Activated CD8-positive, alpha-beta T cell treated with anti-CD3 and anti-CD28 coated beads for 36 hours (primary cell): Measurements from ENCODE around the gene POU4F3. TPM values are rescaled to one million over a fixed set of nuclear protein-coding genes. Genes with fewer than 3 reads are reported as not detected.

Experiments
- ATAC-seq: fragments of 200-7000 bp; cut with Tn5 transposase; one replicate; pipeline ENCODE4 v1.10.0; 2021; ENCODE audit warnings: mild to moderate bottlenecking, moderate library complexity
- CTCF ChIA-PET: fragments of 350-600 bp; sonication (Branson Sonifier 250); formaldehyde crosslinking; loops from one replicate; lab custom pipeline; 2021; ENCODE audit warnings: antibody characterized with exemption; lab: Charles Lee
- POLR2A ChIA-PET: fragments of 350-600 bp; sonication (Branson Sonifier 250); formaldehyde crosslinking; loops from one replicate; lab custom pipeline; 2021; ENCODE audit warnings: antibody characterized with exemption; lab: Charles Lee
- DNase-seq: peaks from one replicate; pipeline ENCODE4 v3.0.0-alpha.2; 2020
- H3K27ac Mint-ChIP-seq: one replicate; pipeline ENCODE4 v1.8.0; 2021; ENCODE audit warnings: mild to moderate bottlenecking, mixed read lengths
- H3K27me3 Mint-ChIP-seq: one replicate; pipeline ENCODE4 v1.8.0; 2021; ENCODE audit warnings: mixed read lengths
- H3K36me3 Mint-ChIP-seq: one replicate; pipeline ENCODE4 v1.8.0; 2021; ENCODE audit warnings: low read depth, mixed read lengths
- H3K4me1 Mint-ChIP-seq: one replicate; pipeline ENCODE4 v1.8.0; 2021; ENCODE audit warnings: low read depth, mixed read lengths
- H3K4me3 Mint-ChIP-seq: one replicate; pipeline ENCODE4 v1.8.0; 2021; ENCODE audit warnings: mild to moderate bottlenecking, moderate library complexity, mixed read lengths
- H3K9me3 Mint-ChIP-seq: one replicate; pipeline ENCODE4 v1.8.0; 2021; ENCODE audit warnings: mixed read lengths
- intact Hi-C: fragments of 100-400 bp; cut with micrococcal nuclease; formaldehyde crosslinking; loops from one replicate; pipeline ENCODE4 v1.10.0; 2022
- total RNA-seq, 2 experiments: library from RNA; stranded (reverse); gene quantifications; one replicate each; pipeline ENCODE4 v1.2.3, GENCODE V29; 2021
- TF ChIP-seq, protein P1 (sequence below): fragments of 200-600 bp; IDR thresholded peaks from one replicate; pipeline ENCODE4 v1.8.0; 2022; ENCODE audit warnings: antibody characterized with exemption, mild to moderate bottlenecking

The POU4F3 gene
- total RNA-seq, 2 experiments from 2014 or later: not detected

DNA sequence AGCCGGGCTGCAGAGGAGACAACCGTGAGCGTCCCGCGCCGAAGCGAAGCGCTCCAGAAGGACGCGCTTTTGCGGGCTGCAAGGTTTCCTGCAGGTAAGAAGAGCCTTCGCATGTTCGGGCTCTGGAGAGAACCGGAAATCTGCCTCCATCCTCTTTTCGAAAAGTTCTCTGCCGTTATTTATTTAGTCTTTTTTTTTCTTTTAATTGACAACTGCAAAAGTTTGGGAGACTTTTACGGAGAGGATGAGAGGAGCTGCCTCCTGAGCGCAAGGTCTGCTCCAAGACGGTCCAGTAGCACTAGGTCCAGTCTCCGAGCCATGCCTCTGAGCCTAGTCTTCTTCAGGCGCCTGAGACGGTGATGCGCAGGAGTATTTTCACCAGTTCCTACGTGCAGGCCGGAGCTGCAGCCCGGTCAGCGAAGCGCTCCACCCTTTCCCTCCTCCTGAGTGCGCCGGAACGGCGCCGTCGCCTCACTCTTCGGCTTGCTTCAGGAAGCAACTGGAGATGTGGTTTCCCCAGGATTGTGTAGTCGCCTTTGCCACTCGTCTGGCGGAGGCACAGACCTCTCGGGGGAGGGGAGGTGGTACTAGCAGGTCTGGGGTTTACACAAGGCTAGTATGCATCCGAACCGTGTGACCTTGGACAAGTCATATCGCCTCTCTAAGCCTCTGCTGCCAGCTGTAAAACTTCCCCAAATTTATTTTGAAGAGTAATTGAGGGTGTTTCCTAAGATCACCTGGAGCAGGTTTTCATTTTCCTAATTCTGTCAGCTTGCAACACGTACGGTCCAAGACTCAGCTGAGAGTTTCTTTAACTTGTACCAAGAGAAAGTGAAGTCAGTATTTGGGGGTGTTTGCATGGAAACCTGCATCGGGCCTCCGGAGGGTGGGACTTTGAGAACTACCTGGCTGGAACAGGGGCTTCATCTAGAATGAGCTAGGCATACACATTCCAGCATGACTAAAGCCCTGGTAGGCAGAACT lies 4.5 kb downstream of the POU4F3 start:
- no peaks in the 10 kb centered on the region for H3K9me3 Mint-ChIP-seq

DNA sequence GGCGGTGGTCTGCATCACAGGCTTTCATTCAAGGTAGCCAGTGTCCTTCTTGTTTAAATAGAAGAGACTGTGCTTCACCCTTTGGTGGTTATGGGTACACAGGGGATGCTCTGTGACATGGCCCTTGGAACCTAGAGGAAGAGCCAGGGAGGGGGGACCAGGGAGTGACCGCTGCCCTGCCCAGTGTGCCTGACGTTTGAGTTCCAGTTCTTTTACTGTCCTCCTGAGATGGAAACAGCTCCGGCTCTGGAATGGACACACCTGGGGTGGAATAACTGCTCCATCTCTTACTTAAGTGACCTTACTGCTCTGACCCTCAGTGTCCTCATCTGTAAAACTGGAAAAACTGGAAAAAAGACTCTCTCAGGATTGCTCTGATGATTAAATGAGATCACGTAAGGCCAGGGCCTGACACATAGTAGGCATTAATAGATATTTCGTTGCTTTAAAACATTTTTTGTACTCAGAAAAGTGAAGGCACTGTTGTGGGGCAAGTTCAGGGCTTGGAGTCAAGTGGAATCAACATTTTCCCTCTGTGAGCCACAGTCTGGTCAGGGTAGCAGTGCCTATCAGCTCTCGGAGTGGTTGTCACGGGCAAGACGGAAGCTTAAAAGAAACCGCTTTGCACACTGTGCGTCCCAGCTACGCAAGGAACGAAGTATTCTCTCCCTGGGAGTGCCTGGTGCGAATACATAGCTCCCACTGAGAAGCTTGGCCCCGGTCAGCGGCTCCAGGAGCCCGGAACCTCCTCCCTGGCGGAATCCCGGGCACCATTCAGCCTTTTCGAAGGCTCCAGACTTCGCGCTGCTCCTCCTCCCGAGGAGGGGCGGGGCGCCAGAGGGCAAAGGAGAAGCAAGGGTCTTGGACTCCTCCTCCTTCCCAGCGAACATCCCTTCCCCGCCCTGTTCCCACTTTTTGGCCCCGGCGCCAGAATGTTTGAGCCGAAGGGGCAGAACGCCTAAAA lies 5.8 kb downstream of the POU4F3 start:
- DNase-seq (no peak), ATAC-seq (peak; percentile 37)
- TF ChIP-seq, protein P1, sequence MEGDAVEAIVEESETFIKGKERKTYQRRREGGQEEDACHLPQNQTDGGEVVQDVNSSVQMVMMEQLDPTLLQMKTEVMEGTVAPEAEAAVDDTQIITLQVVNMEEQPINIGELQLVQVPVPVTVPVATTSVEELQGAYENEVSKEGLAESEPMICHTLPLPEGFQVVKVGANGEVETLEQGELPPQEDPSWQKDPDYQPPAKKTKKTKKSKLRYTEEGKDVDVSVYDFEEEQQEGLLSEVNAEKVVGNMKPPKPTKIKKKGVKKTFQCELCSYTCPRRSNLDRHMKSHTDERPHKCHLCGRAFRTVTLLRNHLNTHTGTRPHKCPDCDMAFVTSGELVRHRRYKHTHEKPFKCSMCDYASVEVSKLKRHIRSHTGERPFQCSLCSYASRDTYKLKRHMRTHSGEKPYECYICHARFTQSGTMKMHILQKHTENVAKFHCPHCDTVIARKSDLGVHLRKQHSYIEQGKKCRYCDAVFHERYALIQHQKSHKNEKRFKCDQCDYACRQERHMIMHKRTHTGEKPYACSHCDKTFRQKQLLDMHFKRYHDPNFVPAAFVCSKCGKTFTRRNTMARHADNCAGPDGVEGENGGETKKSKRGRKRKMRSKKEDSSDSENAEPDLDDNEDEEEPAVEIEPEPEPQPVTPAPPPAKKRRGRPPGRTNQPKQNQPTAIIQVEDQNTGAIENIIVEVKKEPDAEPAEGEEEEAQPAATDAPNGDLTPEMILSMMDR: no peak
- intact Hi-C loops: loop anchor here (10.0 kb wide), 1 partner anchor 80 kb away; no protein-coding TSS in a partner anchor
- ChIA-PET POLR2A (interaction anchor here (1.3 kb wide), 1 partner anchor 69 kb away, joined by 3 read pairs; no protein-coding TSS in a partner anchor), CTCF (interaction anchor here (0.9 to 1.0 kb wide), 2 partner anchors 10 to 99 kb away, joined by 3 to 4 read pairs; no protein-coding TSS in a partner anchor)
- Mint-ChIP-seq H3K27me3 (peaks cover 70% of the 10 kb centered on the region), H3K9me3 (no peaks in the 10 kb centered on the region), H3K27ac (no peak overlapping the region), H3K4me1 (peaks cover 15% of the 10 kb centered on the region), H3K4me3 (no peak overlapping the region), H3K36me3 (no peaks in the 10 kb centered on the region)

More for the DNA sequence above, 4.5 kb downstream of the POU4F3 start:
- ChIA-PET POLR2A (no interaction called here), CTCF (interaction anchor here (1.0 kb wide), 1 partner anchor 100 kb away, joined by 3 read pairs; no protein-coding TSS in a partner anchor)
- no peak for DNase-seq
- Mint-ChIP-seq H3K27ac (no peak overlapping the region), H3K36me3 (no peaks in the 10 kb centered on the region), H3K4me1 (peaks cover 15% of the 10 kb centered on the region), H3K27me3 (peaks cover 78% of the 10 kb centered on the region), H3K4me3 (no peak overlapping the region)
- intact Hi-C loops: loop anchor here (10.0 kb wide), 1 partner anchor 82 kb away; no protein-coding TSS in a partner anchor
- TF ChIP-seq, protein P1: no peak
- ATAC-seq: no peak

DNA sequence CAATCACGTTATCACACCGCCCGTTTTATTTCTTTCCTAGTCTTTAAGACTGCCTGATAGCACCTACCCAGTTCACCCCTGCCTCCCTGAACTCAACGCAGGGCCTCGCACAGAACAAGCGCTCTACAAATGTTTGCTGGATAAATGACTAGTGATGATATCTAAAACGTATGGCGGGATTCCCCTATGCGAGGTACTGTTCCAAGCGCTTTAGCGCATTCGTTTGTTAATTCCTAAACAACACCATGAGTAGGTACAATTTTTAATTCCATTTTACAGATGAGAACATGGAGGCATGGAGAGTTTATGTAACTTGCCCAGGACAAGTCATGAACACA lies 6.6 kb downstream of the POU4F3 start:
- no peaks in the 10 kb centered on the region for H3K36me3 Mint-ChIP-seq
- intact Hi-C loops: loop anchor here (10.0 kb wide), 1 partner anchor 80 kb away; no protein-coding TSS in a partner anchor
- ATAC-seq (no peak), DNase-seq (no peak)
- no peaks in the 10 kb centered on the region for H3K9me3 Mint-ChIP-seq
- peak overlapping the region; percentile 27 for H3K4me3 Mint-ChIP-seq
- peaks cover 62% of the 10 kb centered on the region for H3K27me3 Mint-ChIP-seq
- H3K4me1 Mint-ChIP-seq: peaks cover 15% of the 10 kb centered on the region
- TF ChIP-seq, protein P1: no peak
- H3K27ac Mint-ChIP-seq: no peak overlapping the region
- POLR2A ChIA-PET: interaction anchor here (1.3 kb wide), 1 partner anchor 68 kb away, joined by 3 read pairs; no protein-coding TSS in a partner anchor
- CTCF ChIA-PET: interaction anchor here (0.9 kb wide), 1 partner anchor 11 kb away, joined by 4 read pairs; no protein-coding TSS in a partner anchor

DNA sequence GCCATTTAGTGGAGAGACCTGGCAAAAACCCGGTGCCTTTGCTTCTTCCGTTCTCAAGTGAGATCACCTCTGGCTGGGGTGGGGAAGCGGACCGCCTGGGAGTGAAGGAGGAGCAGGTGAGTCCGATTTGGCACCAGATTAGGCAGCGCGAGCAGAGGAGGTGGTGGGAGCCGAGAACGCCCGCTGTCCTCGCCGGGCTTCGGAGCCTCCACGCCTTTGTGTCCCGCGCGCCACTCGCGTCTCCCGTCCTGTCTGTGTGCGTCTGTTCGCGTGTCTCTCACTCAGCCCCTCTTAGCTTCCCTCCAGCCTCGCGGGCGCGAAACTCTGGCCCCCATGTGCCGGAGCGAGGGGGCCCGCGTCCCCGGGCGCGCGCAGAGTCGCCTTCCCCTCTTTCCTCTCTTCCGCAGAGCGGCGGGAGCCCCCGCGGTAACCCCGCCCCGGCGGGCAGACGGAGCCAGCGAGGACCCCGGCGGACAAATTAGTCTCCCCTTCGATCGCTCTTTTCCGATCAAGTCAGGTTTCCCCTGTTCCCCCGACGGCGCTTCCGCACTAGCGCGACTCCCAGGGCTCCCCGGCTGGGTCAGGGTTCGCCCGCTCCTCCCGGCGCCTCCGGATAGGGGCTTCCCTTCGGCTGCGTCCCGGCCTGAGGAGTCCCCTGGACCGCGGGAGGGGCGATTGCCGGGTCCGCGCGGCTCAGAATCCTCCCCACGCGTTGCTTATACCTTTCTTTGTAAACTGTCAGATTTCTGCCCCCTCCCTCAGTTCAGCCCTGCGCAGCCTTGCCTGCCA lies 7.1 kb downstream of the POU4F3 start:
- Mint-ChIP-seq H3K27ac (no peak overlapping the region), H3K9me3 (no peaks in the 10 kb centered on the region), H3K36me3 (no peaks in the 10 kb centered on the region), H3K4me1 (peaks cover 15% of the 10 kb centered on the region), H3K4me3 (peak overlapping the region; percentile 27), H3K27me3 (peaks cover 58% of the 10 kb centered on the region)
- TF ChIP-seq, protein P1: no peak
- intact Hi-C loops: loop anchor here (10.0 kb wide), 1 partner anchor 79 kb away; no protein-coding TSS in a partner anchor
- no peak for ATAC-seq
- no peak for DNase-seq
- ChIA-PET CTCF (no interaction called here), POLR2A (interaction anchor here (1.3 kb wide), 1 partner anchor 68 kb away, joined by 3 read pairs; no protein-coding TSS in a partner anchor)
